OCI-LY7 (cell line): ENCODE data around the gene TUBA8.

ENCODE experiments used
- CTCF ChIP-seq: fragments of 200-600 bp; sonication (generic); conservative IDR thresholded peaks from 2 replicates; pipeline ENCODE4 v1.5.1; 2014; ENCODE audit warnings: mild to moderate bottlenecking, antibody characterized with exemption, low read length, moderate library complexity, mixed read lengths
- EZH2phosphoT487 ChIP-seq: fragments of 200-600 bp; sonication (generic); IDR thresholded peaks from 2 replicates; pipeline ENCODE4 v1.6.1; 2018; ENCODE audit warnings: low read depth, borderline replicate concordance, mild to moderate bottlenecking, mixed run types, antibody characterized with exemption, low read length, moderate library complexity, mixed read lengths

GRCh38 chr22:18120857-18121256, 10.2 kb downstream of the TUBA8 start:
- TF ChIP-seq CTCF (no peak), EZH2phosphoT487 (no peak)
